C4-2B (cell line): Measurements from ENCODE around the gene CHSY3.

Experiments
- H3K27ac ChIP-seq: fragments of 450-650 bp; 2 replicates; pipeline ENCODE4 v1.5.1; 2017
- CTCF ChIP-seq: fragments of 450-650 bp; conservative IDR thresholded peaks from 2 replicates; pipeline ENCODE4 v1.5.1; 2017; ENCODE audit warnings: mild to moderate bottlenecking
- ZFX ChIP-seq: fragments of 450-650 bp; IDR thresholded peaks from 2 replicates; pipeline ENCODE4 v1.6.1; 2017

CHSY3 gene

GRCh38 chr5:129971714-129972113 lies 67.4 kb downstream of the CHSY3 start:
- no peak overlapping the region for H3K27ac ChIP-seq
- TF ChIP-seq ZFX = no peak
- no peak for TF ChIP-seq CTCF

GRCh38 chr5:129972465-129973141 lies 68.3 kb downstream of the CHSY3 start:
- TF ChIP-seq ZFX (no peak), CTCF (no peak)
- no peak overlapping the region for H3K27ac ChIP-seq

- TF ChIP-seq CTCF (no peak), ZFX (no peak)
- H3K27ac ChIP-seq = no peak overlapping the region
These were observed 69.6 kb downstream of the CHSY3 start for GRCh38 chr5:129973716-129974426.

- TF ChIP-seq ZFX (no peak), CTCF (no peak)
- no peak overlapping the region for H3K27ac ChIP-seq
These were observed 73.5 kb downstream of the CHSY3 start for GRCh38 chr5:129977810-129978209.

- TF ChIP-seq ZFX (no peak), CTCF (no peak)
These were observed 74.0 kb downstream of the CHSY3 start for GRCh38 chr5:129978270-129978669.

GRCh38 chr5:129988453-129988852 lies 84.2 kb downstream of the CHSY3 start:
- no peak overlapping the region for H3K27ac ChIP-seq
- TF ChIP-seq ZFX (no peak), CTCF (no peak)

More at GRCh38 chr5:129978270-129978669, 74.0 kb downstream of the CHSY3 start:
- no peak overlapping the region for H3K27ac ChIP-seq

GRCh38 chr5:129991780-129992179 lies 87.5 kb downstream of the CHSY3 start:
- no peak for TF ChIP-seq ZFX
- no peak for TF ChIP-seq CTCF
- H3K27ac ChIP-seq = no peak overlapping the region
